WTC11 (cell line): ENCODE results near the gene OVCA2. TPM values are rescaled to one million over a fixed set of nuclear protein-coding genes. Genes with fewer than 3 reads are reported as not detected.
A peak's percentile ranks its signal among the peaks of the same experiment; 100 is the strongest.

Source experiments
- ATAC-seq: fragments of 200-7000 bp; cut with Tn5 transposase; 2 replicates; pipeline ENCODE4 v1.10.0; 2021; ENCODE audit warnings: mild to moderate bottlenecking, moderate library complexity
- CTCF ChIA-PET: fragments of 300-600 bp; sonication (Branson Sonifier 250); formaldehyde crosslinking; loops from one replicate; lab custom pipeline; 2021; ENCODE audit warnings: antibody characterized with exemption; lab: Charles Lee
- POLR2A ChIA-PET: fragments of 350-600 bp; sonication (Branson Sonifier 250); formaldehyde crosslinking; loops from one replicate; lab custom pipeline; 2021; ENCODE audit warnings: antibody characterized with exemption; lab: Charles Lee
- DNase-seq: peaks from one replicate; pipeline ENCODE4 v3.0.0; 2021; ENCODE audit warnings: low spot score
- H3K27ac Mint-ChIP-seq: 2 replicates; pipeline ENCODE4 v1.8.0; 2021; ENCODE audit warnings: mixed read lengths
- H3K27me3 Mint-ChIP-seq: 2 replicates; pipeline ENCODE4 v1.8.0; 2021; ENCODE audit warnings: low read depth, mild to moderate bottlenecking, moderate library complexity, mixed read lengths
- H3K36me3 Mint-ChIP-seq: 2 replicates; pipeline ENCODE4 v1.8.0; 2021; ENCODE audit warnings: mixed read lengths
- H3K4me1 Mint-ChIP-seq: 2 replicates; pipeline ENCODE4 v1.8.0; 2022; ENCODE audit warnings: mixed read lengths
- H3K4me3 Mint-ChIP-seq: 2 replicates; pipeline ENCODE4 v1.8.0; 2021; ENCODE audit warnings: mild to moderate bottlenecking, moderate library complexity, mixed read lengths
- H3K9me3 Mint-ChIP-seq: 2 replicates; pipeline ENCODE4 v1.8.0; 2021; ENCODE audit warnings: mixed read lengths
- ELF4 ChIP-seq: sonication (generic); formaldehyde crosslinking; IDR thresholded peaks from 2 replicates; pipeline ENCODE4 v1.8.1; 2022; ENCODE audit warnings: low read depth, mild to moderate bottlenecking, moderate library complexity, missing genetic modification reagents
- EMX1 ChIP-seq: fragments of 250-450 bp; sonication (Bioruptor Pico); IDR thresholded peaks from 2 replicates; pipeline ENCODE4 v1.8.0; 2021; ENCODE audit warnings: mild to moderate bottlenecking
- FOXP1 ChIP-seq: sonication (generic); formaldehyde crosslinking; IDR thresholded peaks from 2 replicates; pipeline ENCODE4 v1.8.0; 2022; ENCODE audit warnings: missing genetic modification reagents, mild to moderate bottlenecking, moderate library complexity, borderline replicate concordance
- GABPB1 ChIP-seq: sonication (generic); formaldehyde crosslinking; IDR thresholded peaks from 2 replicates; pipeline ENCODE4 v1.8.1; 2023; ENCODE audit warnings: mild to moderate bottlenecking, missing genetic modification reagents
- NFYB ChIP-seq: sonication (generic); formaldehyde crosslinking; conservative IDR thresholded peaks from 2 replicates; pipeline ENCODE4 v1.8.0; 2022; ENCODE audit warnings: low read depth, missing genetic modification reagents
- NR2C2 ChIP-seq: sonication (generic); formaldehyde crosslinking; IDR thresholded peaks from 2 replicates; pipeline ENCODE4 v1.8.0; 2022; ENCODE audit warnings: mild to moderate bottlenecking, missing genetic modification reagents
- PREB ChIP-seq: sonication (generic); formaldehyde crosslinking; IDR thresholded peaks from 2 replicates; pipeline ENCODE4 v1.8.1; 2022; ENCODE audit warnings: mild to moderate bottlenecking, missing genetic modification reagents, moderate library complexity, borderline replicate concordance
- RORB ChIP-seq: fragments of 250-450 bp; sonication (Bioruptor Pico); IDR thresholded peaks from 2 replicates; pipeline ENCODE4 v1.9.0; 2021; ENCODE audit warnings: mild to moderate bottlenecking
- SMAD4 ChIP-seq: sonication (generic); formaldehyde crosslinking; IDR thresholded peaks from 2 replicates; pipeline ENCODE4 v1.8.0; 2022; ENCODE audit warnings: mild to moderate bottlenecking, missing genetic modification reagents
- ZBTB43 ChIP-seq: sonication (generic); formaldehyde crosslinking; IDR thresholded peaks from 2 replicates; pipeline ENCODE4 v1.8.1; 2023; ENCODE audit warnings: mild to moderate bottlenecking, missing genetic modification reagents
- ZNF232 ChIP-seq: sonication (generic); formaldehyde crosslinking; IDR thresholded peaks from 2 replicates; pipeline ENCODE4 v1.8.0; 2022; ENCODE audit warnings: mild to moderate bottlenecking, missing genetic modification reagents
- ZNF281 ChIP-seq: sonication (generic); formaldehyde crosslinking; IDR thresholded peaks from 2 replicates; pipeline ENCODE4 v1.8.0; 2023; ENCODE audit warnings: mild to moderate bottlenecking, missing genetic modification reagents
- ZNF423 ChIP-seq: fragments of 250-450 bp; sonication (Bioruptor Pico); IDR thresholded peaks from 2 replicates; pipeline ENCODE4 v2.1.2; 2022; ENCODE audit warnings: mild to moderate bottlenecking, moderate library complexity
- ZNF532 ChIP-seq: fragments of 250-450 bp; sonication (Bioruptor Pico); IDR thresholded peaks from 2 replicates; pipeline ENCODE4 v1.9.0; 2021; ENCODE audit warnings: mild to moderate bottlenecking, borderline replicate concordance
- total RNA-seq: library from RNA; stranded (reverse); gene quantifications from 3 replicates; pipeline ENCODE4 v1.2.3, GENCODE V29; 2021
- TF ChIP-seq, protein P1 (sequence below): fragments of 250-450 bp; sonication (Bioruptor Pico); conservative IDR thresholded peaks from 2 replicates; pipeline ENCODE4 v1.9.0; 2021; ENCODE audit warnings: mild to moderate bottlenecking
- TF ChIP-seq, protein P2 (sequence below): fragments of 200-600 bp; IDR thresholded peaks from 2 replicates; pipeline ENCODE4 v1.8.0; 2022; ENCODE audit warnings: antibody characterized with exemption
- TF ChIP-seq, protein P3 (sequence below): sonication (generic); formaldehyde crosslinking; IDR thresholded peaks from 2 replicates; pipeline ENCODE4 v1.8.1; 2023; ENCODE audit warnings: mild to moderate bottlenecking, missing genetic modification reagents, moderate library complexity
- TF ChIP-seq, protein P4 (sequence below): fragments of 250-450 bp; sonication (Bioruptor Pico); IDR thresholded peaks from 2 replicates; pipeline ENCODE4 v2.1.2; 2022; ENCODE audit warnings: mild to moderate bottlenecking, moderate library complexity

OVCA2 gene
- total RNA-seq, 1 experiment from 2014 or later: 23.5 TPM

DNA sequence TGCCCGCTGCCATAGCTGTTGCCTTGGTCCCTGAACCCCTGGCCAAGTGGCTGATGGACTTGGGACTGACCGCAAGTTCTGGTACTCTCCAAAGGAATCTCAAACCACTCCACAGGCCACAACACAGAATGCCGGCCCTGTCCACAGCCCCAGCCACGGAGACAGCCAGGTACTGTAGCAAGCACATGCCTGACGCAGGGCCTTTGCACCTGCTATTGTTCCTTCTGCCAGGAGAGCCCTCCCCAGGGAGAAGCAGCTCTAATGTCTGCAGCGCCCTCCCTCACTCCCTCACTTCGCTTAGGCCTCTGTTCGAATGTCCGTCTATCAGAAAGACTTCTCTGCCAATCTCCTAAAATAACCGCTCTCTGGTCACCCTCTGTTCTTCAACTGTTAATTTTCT, 32.1 kb upstream of the OVCA2 start (continued):
- no peak for TF ChIP-seq PREB (CRISPR knock-in tag)
- TF ChIP-seq ZNF281 (CRISPR knock-in tag): no peak
- no peak for TF ChIP-seq ZNF532 (CRISPR knock-in tag)
- TF ChIP-seq, protein P1, sequence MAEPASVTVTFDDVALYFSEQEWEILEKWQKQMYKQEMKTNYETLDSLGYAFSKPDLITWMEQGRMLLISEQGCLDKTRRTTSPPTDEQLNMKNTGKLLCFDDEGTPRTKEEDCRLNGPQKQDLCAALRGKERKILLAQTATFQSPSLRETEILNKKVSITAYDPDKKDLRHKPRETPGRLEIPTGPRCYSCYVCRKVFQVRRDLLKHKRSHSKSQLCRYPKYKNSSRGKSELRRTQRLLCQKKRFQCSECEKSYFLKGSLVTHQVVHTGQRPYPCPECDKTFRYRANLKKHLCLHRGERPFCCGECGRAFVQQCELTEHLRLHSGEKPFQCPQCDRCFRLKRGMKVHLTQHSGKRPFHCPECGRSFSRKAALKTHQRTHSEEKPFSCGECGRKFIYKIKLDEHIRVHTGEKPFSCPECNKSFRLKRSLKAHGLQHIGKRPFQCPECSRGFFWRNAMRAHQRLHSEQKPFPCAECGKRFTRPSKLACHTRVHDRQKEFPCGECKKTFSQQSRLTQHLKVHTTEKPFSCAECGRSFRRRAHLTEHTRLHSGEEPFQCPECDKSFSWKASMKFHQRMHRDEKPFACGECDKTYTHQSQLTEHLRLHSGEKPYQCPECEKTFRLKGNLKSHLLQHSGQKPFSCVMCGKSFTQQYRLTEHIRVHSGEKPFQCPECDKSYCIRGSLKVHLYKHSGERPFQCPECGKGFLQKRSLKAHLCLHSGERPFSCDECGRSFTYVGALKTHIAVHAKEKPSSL (CRISPR knock-in tag): no peak
- no peak for TF ChIP-seq ZNF232
- no peak for TF ChIP-seq NFYB
- TF ChIP-seq NR2C2 (CRISPR knock-in tag): no peak

DNA sequence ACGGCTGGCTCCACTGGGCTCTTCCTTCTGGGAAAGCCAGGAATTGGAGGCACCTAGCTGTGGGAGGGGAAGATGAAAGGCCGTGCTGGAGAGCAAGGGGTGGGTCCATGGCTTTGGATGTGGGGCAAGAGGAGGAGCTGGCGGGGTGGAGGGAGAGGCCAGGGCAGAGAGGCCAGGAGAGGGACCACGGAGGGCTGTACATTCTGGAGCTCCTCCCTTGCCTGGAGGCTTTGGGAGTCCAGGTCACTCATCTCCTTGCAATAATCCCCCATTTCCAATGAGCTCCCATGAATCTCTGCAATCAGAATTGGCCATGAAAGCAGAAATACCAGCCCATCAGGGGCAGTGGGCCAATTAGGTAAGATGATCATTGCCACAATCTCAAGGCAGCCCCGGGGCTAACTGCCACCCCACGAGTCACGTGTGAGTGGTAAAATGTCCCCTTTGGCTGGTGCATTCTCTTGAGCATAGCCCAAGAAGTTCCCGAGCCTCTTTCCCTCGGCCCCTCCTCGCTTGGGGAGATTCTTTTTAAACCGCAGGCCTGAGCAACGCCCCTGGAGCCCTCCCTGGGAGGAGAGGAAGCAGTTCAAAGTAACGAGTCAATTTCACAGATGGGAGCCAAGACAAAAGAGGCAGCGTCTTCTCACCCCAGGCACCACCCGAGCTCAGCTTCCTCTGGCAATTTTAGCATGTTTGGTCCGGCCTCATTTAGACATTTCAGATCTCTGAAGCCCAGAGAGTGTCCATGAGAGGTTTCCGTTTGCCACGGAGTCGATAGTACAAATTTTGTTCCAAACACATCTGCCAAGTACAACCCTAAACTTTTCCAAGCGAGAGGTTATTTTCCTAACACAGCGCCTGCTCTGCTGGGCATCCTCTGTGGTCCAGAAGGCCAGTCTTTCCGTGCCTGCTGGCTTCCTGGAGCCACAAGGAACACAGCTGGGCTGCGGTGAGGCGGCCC, 30.1 kb upstream of the OVCA2 start:
- H3K27ac Mint-ChIP-seq: no peak overlapping the region
- TF ChIP-seq FOXP1 (CRISPR knock-in tag): no peak
- TF ChIP-seq, protein P2, sequence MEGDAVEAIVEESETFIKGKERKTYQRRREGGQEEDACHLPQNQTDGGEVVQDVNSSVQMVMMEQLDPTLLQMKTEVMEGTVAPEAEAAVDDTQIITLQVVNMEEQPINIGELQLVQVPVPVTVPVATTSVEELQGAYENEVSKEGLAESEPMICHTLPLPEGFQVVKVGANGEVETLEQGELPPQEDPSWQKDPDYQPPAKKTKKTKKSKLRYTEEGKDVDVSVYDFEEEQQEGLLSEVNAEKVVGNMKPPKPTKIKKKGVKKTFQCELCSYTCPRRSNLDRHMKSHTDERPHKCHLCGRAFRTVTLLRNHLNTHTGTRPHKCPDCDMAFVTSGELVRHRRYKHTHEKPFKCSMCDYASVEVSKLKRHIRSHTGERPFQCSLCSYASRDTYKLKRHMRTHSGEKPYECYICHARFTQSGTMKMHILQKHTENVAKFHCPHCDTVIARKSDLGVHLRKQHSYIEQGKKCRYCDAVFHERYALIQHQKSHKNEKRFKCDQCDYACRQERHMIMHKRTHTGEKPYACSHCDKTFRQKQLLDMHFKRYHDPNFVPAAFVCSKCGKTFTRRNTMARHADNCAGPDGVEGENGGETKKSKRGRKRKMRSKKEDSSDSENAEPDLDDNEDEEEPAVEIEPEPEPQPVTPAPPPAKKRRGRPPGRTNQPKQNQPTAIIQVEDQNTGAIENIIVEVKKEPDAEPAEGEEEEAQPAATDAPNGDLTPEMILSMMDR: no peak
- no peak for TF ChIP-seq ELF4
- no peak for TF ChIP-seq SMAD4
- peak; percentile 23; the same call in 1 of the 2 replicates for TF ChIP-seq ZNF423 (CRISPR knock-in tag)
- no peak for TF ChIP-seq ZBTB43 (CRISPR knock-in tag)
- TF ChIP-seq GABPB1 (CRISPR knock-in tag): no peak
- TF ChIP-seq, protein P3, sequence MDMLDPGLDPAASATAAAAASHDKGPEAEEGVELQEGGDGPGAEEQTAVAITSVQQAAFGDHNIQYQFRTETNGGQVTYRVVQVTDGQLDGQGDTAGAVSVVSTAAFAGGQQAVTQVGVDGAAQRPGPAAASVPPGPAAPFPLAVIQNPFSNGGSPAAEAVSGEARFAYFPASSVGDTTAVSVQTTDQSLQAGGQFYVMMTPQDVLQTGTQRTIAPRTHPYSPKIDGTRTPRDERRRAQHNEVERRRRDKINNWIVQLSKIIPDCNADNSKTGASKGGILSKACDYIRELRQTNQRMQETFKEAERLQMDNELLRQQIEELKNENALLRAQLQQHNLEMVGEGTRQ: peak; percentile 20; the same call in 1 of the 2 replicates
- no peak for TF ChIP-seq EMX1 (CRISPR knock-in tag)
- TF ChIP-seq, protein P4, sequence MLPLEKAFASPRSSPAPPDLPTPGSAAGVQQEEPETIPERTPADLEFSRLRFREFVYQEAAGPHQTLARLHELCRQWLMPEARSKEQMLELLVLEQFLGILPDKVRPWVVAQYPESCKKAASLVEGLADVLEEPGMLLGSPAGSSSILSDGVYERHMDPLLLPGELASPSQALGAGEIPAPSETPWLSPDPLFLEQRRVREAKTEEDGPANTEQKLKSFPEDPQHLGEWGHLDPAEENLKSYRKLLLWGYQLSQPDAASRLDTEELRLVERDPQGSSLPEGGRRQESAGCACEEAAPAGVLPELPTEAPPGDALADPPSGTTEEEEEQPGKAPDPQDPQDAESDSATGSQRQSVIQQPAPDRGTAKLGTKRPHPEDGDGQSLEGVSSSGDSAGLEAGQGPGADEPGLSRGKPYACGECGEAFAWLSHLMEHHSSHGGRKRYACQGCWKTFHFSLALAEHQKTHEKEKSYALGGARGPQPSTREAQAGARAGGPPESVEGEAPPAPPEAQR (CRISPR knock-in tag): no peak
- no peak for TF ChIP-seq RORB (CRISPR knock-in tag)
- TF ChIP-seq, all 79 proteins: peak for 2
- Mint-ChIP-seq H3K4me3 (peak overlapping the region; percentile 33; the same call in 1 of the 2 replicates), H3K9me3 (no peaks in the 10 kb centered on the region), H3K36me3 (no peaks in the 10 kb centered on the region), H3K4me1 (peaks cover 20% of the 10 kb centered on the region), H3K27me3 (peaks cover 32% of the 10 kb centered on the region)
- ATAC-seq (peak; percentile 79), DNase-seq (no peak)
- CTCF ChIA-PET: interaction anchor here (0.9 to 2.2 kb wide), 5 partner anchors 12 to 371 kb away, joined by 3 to 10 read pairs (median 3); partner anchors contain the start of gene RTN4RL1
- POLR2A ChIA-PET: interaction anchor here (0.8 kb wide), 1 partner anchor 13 kb away, joined by 3 read pairs; no protein-coding TSS in a partner anchor
